Measurements from ENCODE around the gene CEACAM21. TPM values are rescaled to one million over a fixed set of nuclear protein-coding genes. Genes with fewer than 3 reads are reported as not detected.

Gene CEACAM21
- polyA plus RNA-seq, 1 of the 3 experiments (the other 2 are of a cell fraction) = not detected

DNA sequence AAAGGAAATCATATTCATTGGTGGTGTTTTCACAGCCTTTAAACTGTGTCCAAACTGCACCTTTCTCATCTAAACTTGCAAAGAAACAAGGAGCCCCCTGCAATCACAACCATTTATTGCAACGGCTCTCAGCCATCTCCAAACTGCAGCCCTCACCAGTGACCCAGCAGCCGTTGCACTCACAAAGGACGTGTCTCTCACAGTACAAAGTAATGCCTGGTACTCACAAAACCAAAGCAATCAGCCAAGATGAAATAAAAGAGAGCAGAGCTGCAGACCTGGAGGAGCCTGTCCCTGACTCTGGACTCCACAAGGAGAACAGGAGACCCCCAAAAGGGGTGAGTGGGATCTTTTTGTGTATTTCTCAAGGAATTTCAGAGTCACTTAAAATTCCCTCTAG is 20.2 kb upstream of the CEACAM21 start:
- no peak overlapping the region for H3K4me2 ChIP-seq
- CTCF ChIA-PET = interaction anchor here (2.8 to 5.1 kb wide), 3 partner anchors 8 to 106 kb away, joined by 11 to 42 read pairs (median 21); no protein-coding TSS in a partner anchor
- 2% methylated on average over 3 of the region's 3 CpGs for WGBS (ENCODE audit: low lambda C conversion rate)
- H3K9ac ChIP-seq = no peak overlapping the region
- H3K27me3 ChIP-seq (ENCODE audit: insufficient read depth) = peaks cover 54% of the 10 kb centered on the region
- H3K4me3 ChIP-seq (ENCODE audit: low read depth in 2 of 2, low read length in 1 of 2) = no peak overlapping the region
- no peak for TF ChIP-seq FOXM1 (IDR thresholded peaks at IDR 0.05; ENCODE audit: low read depth)
- TF ChIP-seq MEF2A (IDR thresholded peaks at IDR 0.05; ENCODE audit: borderline replicate concordance, low read depth) = no peak
- TF ChIP-seq, protein P1, sequence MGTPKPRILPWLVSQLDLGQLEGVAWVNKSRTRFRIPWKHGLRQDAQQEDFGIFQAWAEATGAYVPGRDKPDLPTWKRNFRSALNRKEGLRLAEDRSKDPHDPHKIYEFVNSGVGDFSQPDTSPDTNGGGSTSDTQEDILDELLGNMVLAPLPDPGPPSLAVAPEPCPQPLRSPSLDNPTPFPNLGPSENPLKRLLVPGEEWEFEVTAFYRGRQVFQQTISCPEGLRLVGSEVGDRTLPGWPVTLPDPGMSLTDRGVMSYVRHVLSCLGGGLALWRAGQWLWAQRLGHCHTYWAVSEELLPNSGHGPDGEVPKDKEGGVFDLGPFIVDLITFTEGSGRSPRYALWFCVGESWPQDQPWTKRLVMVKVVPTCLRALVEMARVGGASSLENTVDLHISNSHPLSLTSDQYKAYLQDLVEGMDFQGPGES (IDR thresholded peaks at IDR 0.05; ENCODE audit: low read depth, low read length) = no peak
- TF ChIP-seq FOXJ3 (CRISPR knock-in tag; IDR thresholded peaks at IDR 0.05) = no peak
- TF ChIP-seq, protein P2, sequence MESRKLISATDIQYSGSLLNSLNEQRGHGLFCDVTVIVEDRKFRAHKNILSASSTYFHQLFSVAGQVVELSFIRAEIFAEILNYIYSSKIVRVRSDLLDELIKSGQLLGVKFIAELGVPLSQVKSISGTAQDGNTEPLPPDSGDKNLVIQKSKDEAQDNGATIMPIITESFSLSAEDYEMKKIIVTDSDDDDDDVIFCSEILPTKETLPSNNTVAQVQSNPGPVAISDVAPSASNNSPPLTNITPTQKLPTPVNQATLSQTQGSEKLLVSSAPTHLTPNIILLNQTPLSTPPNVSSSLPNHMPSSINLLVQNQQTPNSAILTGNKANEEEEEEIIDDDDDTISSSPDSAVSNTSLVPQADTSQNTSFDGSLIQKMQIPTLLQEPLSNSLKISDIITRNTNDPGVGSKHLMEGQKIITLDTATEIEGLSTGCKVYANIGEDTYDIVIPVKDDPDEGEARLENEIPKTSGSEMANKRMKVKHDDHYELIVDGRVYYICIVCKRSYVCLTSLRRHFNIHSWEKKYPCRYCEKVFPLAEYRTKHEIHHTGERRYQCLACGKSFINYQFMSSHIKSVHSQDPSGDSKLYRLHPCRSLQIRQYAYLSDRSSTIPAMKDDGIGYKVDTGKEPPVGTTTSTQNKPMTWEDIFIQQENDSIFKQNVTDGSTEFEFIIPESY (IDR thresholded peaks at IDR 0.05; ENCODE audit: borderline replicate concordance, low read depth) = no peak
- POLR2A ChIA-PET = no interaction called here
- H3F3A ChIP-seq (replicated peaks; ENCODE audit: insufficient read depth) = no peaks in the 10 kb centered on the region
- no peak overlapping the region for H2AFZ ChIP-seq (ENCODE audit: low read depth)
- no peaks in the 10 kb centered on the region for H3K9me2 ChIP-seq
- H3K36me3 ChIP-seq (replicated peaks in 1 of 2; ENCODE audit: control insufficient read depth in 1 of 2, insufficient read depth in 2 of 2, low read length in 1 of 2) = no peaks in the 10 kb centered on the region
- no peaks in the 10 kb centered on the region for H3K79me2 ChIP-seq (ENCODE audit: insufficient read depth)
- H3K4me1 ChIP-seq (ENCODE audit: control insufficient read depth in 1 of 2, insufficient read depth in 2 of 2, low read depth in 1 of 2, low read length in 1 of 2) = no peaks in the 10 kb centered on the region
- H3K9me3 ChIP-seq = no peaks in the 10 kb centered on the region; the same call in 1 of the 2 replicates
- no peak overlapping the region for H3K27ac ChIP-seq (ENCODE audit: low read depth in 2 of 2, low read length in 1 of 2)
- no peaks in the 10 kb centered on the region for H4K20me1 ChIP-seq (ENCODE audit: insufficient read depth)
- no peak for DNase-seq

DNA sequence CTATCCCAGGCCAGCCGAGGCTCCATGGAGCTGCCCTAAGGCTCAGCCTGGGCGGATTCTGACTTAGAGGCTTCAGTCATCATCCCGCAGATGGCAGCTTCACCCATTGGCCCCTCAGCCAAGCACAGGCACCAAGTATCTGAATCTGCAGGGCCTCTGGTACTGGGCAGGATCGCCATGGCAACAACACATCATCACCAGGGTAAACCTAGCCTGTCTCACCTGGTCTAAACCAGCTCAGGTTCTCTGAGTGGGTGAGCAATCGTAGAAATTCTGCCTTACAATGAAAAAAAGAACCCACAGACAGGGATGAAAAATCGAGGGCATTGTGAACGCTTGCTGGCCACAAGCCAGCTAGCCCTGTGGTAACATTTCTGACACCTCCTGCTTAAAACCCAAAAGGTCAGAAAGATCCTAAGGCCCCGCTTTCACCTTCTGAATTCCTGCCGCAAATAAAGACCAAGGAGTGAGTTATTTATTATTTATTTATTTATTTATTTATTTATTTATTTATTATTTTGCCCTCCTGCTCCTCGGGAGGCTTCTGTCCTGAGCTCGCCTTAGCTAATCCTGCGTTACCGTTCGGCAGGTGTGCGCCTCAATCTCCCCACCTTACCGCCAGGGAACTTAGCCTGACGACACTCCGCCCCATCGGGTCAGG is 12.0 kb upstream of the CEACAM21 start:
- Histone ChIP-seq H3K27ac (ENCODE audit: low read depth in 2 of 2, low read length in 1 of 2) (no peak overlapping the region), H3K4me1 (ENCODE audit: control insufficient read depth in 1 of 2, insufficient read depth in 2 of 2, low read depth in 1 of 2, low read length in 1 of 2) (no peaks in the 10 kb centered on the region), H3K9ac (no peak overlapping the region), H3K9me2 (no peaks in the 10 kb centered on the region), H3K79me2 (ENCODE audit: insufficient read depth) (no peaks in the 10 kb centered on the region), H4K20me1 (ENCODE audit: insufficient read depth) (no peaks in the 10 kb centered on the region), H3K4me2 (no peak overlapping the region), H3K4me3 (ENCODE audit: low read depth in 2 of 2, low read length in 1 of 2) (no peak overlapping the region), H2AFZ (ENCODE audit: low read depth) (no peak overlapping the region), H3F3A (replicated peaks; ENCODE audit: insufficient read depth) (peaks cover 3% of the 10 kb centered on the region), H3K36me3 (replicated peaks in 1 of 2; ENCODE audit: control insufficient read depth in 1 of 2, insufficient read depth in 2 of 2, low read length in 1 of 2) (no peaks in the 10 kb centered on the region), H3K27me3 (ENCODE audit: insufficient read depth) (peaks cover 60% of the 10 kb centered on the region), H3K9me3 (no peaks in the 10 kb centered on the region)
- ChIA-PET POLR2A (interaction anchor here (0.9 kb wide), 1 partner anchor 115 kb away, joined by 3 read pairs; no protein-coding TSS in a partner anchor), CTCF (interaction anchor here (0.6 to 12.4 kb wide), 28 partner anchors 9 to 589 kb away, joined by 3 to 184 read pairs (median 4); partner anchors contain the start of genes CEACAM21, DMAC2, ERICH4 and HNRNPUL1)
- DNase-seq = no peak
- WGBS (ENCODE audit: low lambda C conversion rate) = 24% methylated on average over 19 of the region's 19 CpGs
- TF ChIP-seq RFX5 (IDR thresholded peaks at IDR 0.05; ENCODE audit: low read length) (no peak), YY1 (IDR thresholded peaks at IDR 0.05; ENCODE audit: low read depth) (no peak), FOXM1 (IDR thresholded peaks at IDR 0.05; ENCODE audit: low read depth) (no peak)
